ENCODE data around the gene FARSA.

DNA sequence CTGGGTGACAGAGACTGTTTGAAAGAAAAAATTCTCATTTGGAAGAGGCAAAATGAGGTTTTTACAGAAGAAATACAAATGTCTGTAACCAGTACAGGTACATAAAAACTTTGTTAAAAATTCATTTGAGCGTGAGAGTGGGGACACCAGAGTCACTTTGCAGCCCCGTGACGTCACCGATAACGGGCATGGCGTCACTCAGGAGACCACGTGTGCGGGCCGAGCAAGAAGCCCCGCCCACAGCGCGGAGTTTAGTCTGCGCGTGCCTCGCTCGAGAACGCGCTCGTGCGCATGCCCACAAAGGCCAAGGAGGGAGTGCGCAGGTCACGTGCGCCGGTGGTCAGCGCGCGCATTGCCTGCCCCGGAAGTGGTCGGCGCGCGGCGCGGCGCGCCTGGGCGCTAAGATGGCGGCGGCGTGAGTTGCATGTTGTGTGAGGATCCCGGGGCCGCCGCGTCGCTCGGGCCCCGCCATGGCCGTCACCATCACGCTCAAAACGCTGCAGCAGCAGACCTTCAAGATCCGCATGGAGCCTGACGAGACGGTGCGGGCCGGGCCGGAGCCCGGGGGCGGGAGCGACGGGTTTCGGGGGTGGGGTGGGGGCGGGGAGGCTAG, 12.1 kb upstream of the FARSA start, which contains the start of gene RAD23A:
- TF ChIP-seq, protein P1, sequence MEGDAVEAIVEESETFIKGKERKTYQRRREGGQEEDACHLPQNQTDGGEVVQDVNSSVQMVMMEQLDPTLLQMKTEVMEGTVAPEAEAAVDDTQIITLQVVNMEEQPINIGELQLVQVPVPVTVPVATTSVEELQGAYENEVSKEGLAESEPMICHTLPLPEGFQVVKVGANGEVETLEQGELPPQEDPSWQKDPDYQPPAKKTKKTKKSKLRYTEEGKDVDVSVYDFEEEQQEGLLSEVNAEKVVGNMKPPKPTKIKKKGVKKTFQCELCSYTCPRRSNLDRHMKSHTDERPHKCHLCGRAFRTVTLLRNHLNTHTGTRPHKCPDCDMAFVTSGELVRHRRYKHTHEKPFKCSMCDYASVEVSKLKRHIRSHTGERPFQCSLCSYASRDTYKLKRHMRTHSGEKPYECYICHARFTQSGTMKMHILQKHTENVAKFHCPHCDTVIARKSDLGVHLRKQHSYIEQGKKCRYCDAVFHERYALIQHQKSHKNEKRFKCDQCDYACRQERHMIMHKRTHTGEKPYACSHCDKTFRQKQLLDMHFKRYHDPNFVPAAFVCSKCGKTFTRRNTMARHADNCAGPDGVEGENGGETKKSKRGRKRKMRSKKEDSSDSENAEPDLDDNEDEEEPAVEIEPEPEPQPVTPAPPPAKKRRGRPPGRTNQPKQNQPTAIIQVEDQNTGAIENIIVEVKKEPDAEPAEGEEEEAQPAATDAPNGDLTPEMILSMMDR (optimal IDR thresholded peaks at IDR 0.05 in 1 of 3, IDR thresholded peaks at IDR 0.05 in 1 of 3, conservative IDR thresholded peaks at IDR 0.05 in 1 of 3; ENCODE audit: extremely low read depth in 1 of 3, insufficient read depth in 2 of 3, low read length in 3 of 3): no peak
- no peak for TF ChIP-seq EZH2 (IDR thresholded peaks at IDR 0.05; ENCODE audit: low read length)
